GM19238 (cell line): ENCODE measurements around the gene DOCK3.
"Not testable (repeated sequence)": the region's sequence is repeated elsewhere in the genome, so short reads cannot be mapped to it uniquely, and the experiment has no call there.

Experiments
- DNase-seq: peaks from one replicate; pipeline ENCODE4 v3.0.0; 2011; ENCODE audit warnings: low spot score; ENCODE audit not compliant: insufficient read length

DOCK3 gene

GRCh38 chr3:50873376-50874157 is 198.8 kb downstream of the DOCK3 start:
- DNase-seq = no peak

GRCh38 chr3:50874876-50875275 is 200.1 kb downstream of the DOCK3 start:
- DNase-seq = not testable (repeated sequence)

GRCh38 chr3:50876947-50877346 is 202.2 kb downstream of the DOCK3 start:
- DNase-seq = no peak

DNA sequence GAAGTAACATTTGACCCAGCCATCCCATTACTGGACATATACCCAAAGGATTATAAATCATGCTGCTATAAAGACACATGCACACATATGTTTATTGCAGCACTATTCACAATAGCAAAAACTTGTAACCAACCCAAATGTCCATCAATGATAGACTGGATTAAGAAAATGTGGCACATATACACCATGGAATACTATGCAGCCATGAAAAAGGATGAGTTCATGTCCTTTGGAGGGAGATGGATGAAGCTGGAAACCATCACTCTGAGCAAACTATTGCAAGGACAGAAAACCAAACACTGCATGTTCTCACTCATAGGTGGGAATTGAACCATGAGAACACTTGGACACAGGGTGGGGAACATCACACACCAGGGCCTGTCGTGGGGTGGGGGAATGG is 208.0 kb downstream of the DOCK3 start:
- not testable (repeated sequence) for DNase-seq

- DNase-seq = no peak
These were observed 209.0 kb downstream of the DOCK3 start for GRCh38 chr3:50883755-50884154.

DNA sequence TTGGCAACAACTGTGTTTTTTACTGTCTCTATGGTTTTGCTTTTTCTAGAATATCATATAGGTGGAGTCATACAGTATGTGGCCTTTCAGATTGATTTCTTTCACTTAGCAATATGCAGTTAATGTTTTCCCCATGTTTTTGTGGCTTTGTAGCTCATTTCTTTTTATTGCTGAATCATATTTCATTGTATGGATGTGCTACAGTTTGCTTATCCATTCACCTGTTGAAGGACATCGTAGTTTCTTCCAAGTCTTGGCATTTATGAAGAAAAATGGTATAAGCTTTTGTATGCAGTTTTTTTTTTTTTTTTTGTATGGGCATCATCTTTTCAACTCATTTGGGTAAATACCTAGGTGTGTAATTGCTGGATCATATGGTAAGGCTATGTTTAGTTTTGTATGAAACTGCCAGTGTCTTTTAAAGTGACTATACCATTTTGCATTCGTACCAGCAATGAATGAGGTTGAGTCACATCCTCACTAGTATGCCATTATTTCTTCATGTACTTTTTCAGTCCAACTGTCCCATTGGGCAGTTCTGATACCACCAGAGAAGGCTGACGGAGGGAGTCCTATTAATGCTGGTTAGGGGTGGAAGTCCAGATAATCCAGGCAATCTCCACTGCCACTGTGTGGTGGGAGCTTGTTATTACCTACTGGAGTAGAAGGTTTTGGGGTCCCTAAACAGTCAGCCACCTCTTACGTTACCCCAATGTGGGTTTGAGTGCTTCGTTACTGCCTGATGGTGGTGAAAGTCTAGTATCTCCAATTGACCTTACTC is 210.5 kb downstream of the DOCK3 start:
- no peak for DNase-seq

- DNase-seq = no peak
These were observed 216.1 kb downstream of the DOCK3 start for GRCh38 chr3:50890688-50891344.

GRCh38 chr3:50901097-50901496 is 226.4 kb downstream of the DOCK3 start:
- DNase-seq = not testable (repeated sequence)

DNA sequence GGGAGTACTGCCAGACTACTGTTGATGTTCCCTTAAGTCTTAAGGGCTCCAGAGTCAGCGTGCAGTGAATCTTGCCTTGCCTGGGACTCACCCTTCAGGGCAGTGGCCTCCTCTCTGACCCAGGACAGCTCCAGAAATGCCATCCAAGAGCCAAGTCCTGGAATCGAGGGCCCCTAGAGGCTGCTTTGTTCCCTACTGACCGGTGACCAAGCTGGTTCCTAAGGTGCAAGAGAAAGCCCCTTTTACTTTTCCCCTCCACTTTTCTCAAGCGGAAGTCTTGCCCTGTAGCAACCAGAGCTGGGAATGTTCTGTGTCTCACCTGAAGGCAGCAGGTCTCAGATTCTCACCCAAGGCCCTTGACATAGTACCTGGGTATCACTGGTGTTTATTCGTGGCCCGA is 238.0 kb downstream of the DOCK3 start:
- no peak for DNase-seq

- no peak for DNase-seq
These were observed 238.5 kb downstream of the DOCK3 start for GRCh38 chr3:50913260-50913659.

- not testable (repeated sequence) for DNase-seq
These were observed 247.3 kb downstream of the DOCK3 start for GRCh38 chr3:50922071-50922470.

DNA sequence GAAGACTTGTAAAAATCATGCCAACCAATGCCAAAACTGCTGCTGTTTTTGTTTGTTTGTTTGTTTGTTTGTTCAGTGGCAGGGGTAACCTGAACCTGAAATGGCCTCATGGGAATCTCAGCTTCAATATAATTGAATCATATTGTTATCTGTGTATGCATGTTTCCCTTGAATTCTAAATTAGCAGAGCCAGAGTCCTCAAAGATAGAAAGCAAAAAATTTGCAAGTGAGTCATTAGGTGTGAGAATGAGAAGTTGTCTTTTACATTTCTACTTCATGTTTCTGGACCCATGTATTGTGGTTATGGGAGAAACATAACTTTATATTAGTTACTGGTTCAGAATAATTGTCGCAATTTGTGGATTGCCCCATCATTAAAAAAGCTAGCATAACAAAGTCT is 249.2 kb downstream of the DOCK3 start:
- DNase-seq = no peak

GRCh38 chr3:50924638-50925037 is 249.9 kb downstream of the DOCK3 start:
- no peak for DNase-seq

DNA sequence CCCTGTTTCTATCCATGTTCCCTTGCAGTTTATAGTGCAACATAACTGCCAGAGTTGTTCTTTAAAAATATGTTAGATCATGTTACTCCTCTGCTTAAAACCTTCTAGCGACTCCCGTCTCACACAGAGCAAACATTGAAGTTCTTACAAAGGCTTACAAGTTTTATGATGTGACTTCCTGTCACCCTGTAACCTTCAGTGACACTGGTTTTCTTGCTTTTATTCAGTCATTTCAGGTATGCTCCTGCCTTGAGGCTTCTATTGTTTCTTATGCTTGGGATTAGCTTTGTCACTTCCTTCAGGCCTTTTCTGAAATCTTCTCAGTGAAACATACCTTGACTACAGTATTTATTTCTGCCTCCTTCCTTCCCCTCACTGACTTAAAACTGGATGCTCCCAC is 252.1 kb downstream of the DOCK3 start:
- DNase-seq = no peak

DNA sequence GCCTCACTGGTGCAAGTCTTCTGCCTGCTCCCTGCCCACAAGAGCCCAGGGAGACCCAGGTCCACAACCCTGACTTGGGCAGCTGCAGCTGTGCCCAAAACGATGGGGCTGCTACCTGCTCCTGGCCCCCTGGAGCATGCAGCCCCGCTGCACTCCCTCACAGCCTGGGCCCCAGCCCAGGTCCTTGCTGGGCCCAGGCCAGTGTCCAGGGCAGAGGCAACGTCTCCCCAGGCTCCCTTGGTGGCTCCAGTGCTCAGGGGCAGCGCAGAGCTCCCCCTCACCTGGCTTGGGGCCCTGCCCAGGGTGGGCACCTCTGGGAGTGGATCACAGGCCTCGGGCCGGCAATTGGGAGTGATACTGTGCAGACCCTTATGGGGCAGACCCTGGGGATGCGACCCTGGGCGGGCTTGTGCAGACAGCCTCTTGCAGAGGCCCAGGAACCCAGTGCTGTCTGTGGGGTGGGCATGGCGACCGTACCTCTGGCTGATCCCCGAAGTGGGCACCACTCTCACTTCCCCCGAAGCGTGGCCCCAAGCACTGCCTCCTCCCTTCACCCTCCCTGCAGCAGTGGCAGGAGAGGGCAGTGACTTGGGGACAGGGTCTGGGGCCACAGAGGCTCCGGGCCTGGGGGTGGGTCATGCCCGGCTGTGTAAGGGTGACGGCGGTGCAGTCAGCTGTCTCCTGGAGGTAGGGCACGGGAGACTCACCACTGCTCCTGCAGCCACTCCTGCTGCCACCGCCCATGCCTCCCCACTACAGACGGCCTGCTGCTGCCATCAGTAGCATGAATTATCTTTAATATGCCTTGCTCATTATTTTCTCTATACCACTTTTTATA is 255.9 kb downstream of the DOCK3 start:
- DNase-seq = no peak

DNA sequence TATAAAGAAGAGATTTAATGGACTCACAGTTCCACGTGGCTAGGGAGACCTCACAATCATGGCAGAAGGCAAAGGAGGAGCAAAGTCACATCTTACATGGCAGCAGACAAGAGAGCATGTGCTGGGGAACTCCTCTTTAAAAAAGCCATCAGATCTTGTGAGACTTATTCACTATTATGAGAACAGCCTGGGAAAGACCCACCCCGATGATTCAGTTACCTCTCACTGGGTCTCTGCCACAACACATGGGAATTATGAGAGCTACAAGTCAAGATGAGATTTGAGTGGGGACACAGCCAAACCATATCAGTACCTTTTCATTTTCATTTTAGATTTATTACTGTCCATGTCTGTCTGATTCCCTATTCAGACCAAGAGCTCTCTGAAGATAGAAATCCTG is 258.2 kb downstream of the DOCK3 start:
- not testable (repeated sequence) for DNase-seq

- no peak for DNase-seq
These were observed 261.7 kb downstream of the DOCK3 start for GRCh38 chr3:50936389-50936788.

DNA sequence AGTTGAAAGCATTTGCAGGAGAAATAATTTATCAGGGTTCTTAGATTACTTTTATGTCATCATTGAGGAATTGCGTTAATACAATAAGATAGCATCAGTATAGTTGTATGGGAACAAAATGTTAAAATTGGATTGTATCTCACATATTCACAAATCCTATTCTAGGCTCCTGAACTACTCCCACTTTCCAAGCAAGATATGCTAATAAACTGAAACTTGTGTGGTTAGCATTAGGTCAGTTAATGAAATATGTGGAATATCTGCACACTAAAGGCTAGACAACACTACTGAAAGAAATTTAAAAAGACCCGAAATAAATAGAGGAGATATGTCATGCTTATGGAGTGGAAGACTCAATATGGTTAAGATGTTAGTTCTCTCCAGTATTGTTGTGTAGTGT is 272.7 kb downstream of the DOCK3 start:
- DNase-seq = no peak

DNA sequence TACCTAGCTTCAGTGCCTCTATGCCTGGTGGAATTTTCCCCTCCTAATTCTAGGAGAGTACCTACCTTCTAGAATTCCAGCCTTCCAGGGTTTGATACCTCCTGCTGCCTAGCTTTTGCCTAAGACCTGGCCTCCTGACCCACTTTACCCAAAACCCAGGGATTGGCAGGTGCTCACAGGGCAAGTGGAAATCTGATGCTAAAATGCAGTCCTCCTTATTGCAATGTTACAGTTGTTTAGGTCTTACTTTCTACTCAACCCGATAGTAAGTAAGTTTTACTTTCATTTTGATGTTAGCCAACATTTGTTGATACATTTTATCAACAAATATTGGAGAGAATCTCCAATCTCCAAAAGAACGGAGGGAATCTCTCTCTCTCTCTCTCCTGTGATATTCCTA is 275.9 kb downstream of the DOCK3 start:
- DNase-seq = no peak

- no peak for DNase-seq
These were observed 279.2 kb downstream of the DOCK3 start for GRCh38 chr3:50953825-50954414.

- no peak for DNase-seq
These were observed 286.7 kb downstream of the DOCK3 start for GRCh38 chr3:50961386-50961785.
